ENCODE data around the gene ALG8.
"Not testable (repeated sequence)": the region's sequence is repeated elsewhere in the genome, so short reads cannot be mapped to it uniquely, and the experiment has no call there.

Gene ALG8

GRCh38 chr11:78099666-78100065 lies 39.8 kb downstream of the ALG8 start:
- no peak for DNase-seq

- DNase-seq: no peak
These were observed 41.6 kb downstream of the ALG8 start for GRCh38 chr11:78097666-78098385.

GRCh38 chr11:78094250-78094649 lies 45.2 kb downstream of the ALG8 start:
- DNase-seq: no peak

GRCh38 chr11:78086521-78087074 lies 52.8 kb downstream of the ALG8 start:
- not testable (repeated sequence) for DNase-seq

GRCh38 chr11:78085972-78086371 lies 53.5 kb downstream of the ALG8 start:
- DNase-seq: no peak

GRCh38 chr11:78084506-78084905 lies 54.9 kb downstream of the ALG8 start:
- DNase-seq: not testable (repeated sequence)

GRCh38 chr11:78083021-78083420 lies 56.4 kb downstream of the ALG8 start:
- DNase-seq: no peak

- no peak for DNase-seq
These were observed 57.3 kb downstream of the ALG8 start for GRCh38 chr11:78082146-78082545.

- DNase-seq: no peak
These were observed 57.8 kb downstream of the ALG8 start for GRCh38 chr11:78081583-78081982.

- DNase-seq: no peak
These were observed 58.5 kb downstream of the ALG8 start for GRCh38 chr11:78080818-78081495.

- no peak for DNase-seq
These were observed 59.2 kb downstream of the ALG8 start for GRCh38 chr11:78080084-78080817.

- peak; percentile 64 to 93 for DNase-seq
These were observed 60.0 kb downstream of the ALG8 start, which contains the start of gene NDUFC2 for GRCh38 chr11:78079232-78080083. Gene NDUFC2 (minus strand): TSS chr11:78079862. CDS start chr11:78079744, 118 bp downstream.

GRCh38 chr11:78078218-78079167 lies 60.9 kb downstream of the ALG8 start:
- DNase-seq: no peak

- not testable (repeated sequence) for DNase-seq
These were observed 61.8 kb downstream of the ALG8 start for GRCh38 chr11:78077592-78077991.

GRCh38 chr11:78076733-78077403 lies 62.6 kb downstream of the ALG8 start:
- no peak for DNase-seq

- DNase-seq: no peak
These were observed 64.7 kb downstream of the ALG8 start for GRCh38 chr11:78074756-78075155.

GRCh38 chr11:78072455-78072854 lies 67.0 kb downstream of the ALG8 start:
- DNase-seq: no peak

- DNase-seq: no peak
These were observed 67.7 kb downstream of the ALG8 start for GRCh38 chr11:78071717-78072116.

- DNase-seq: no peak
These were observed 68.8 kb downstream of the ALG8 start for GRCh38 chr11:78070621-78071020.

- DNase-seq: peak in 1 of 2 experiments; percentile 22
These were observed 70.0 kb downstream of the ALG8 start for GRCh38 chr11:78069465-78069864.

- DNase-seq: no peak
These were observed 71.7 kb downstream of the ALG8 start for GRCh38 chr11:78067704-78068103.
